PC-9 (cell line): ENCODE measurements around the gene PPM1N.

Source experiments
- CTCF ChIP-seq: fragments of 200-600 bp; sonication (generic); conservative IDR thresholded peaks from 2 replicates; pipeline ENCODE4 v1.6.1; 2017; ENCODE audit warnings: mixed run types, antibody characterized with exemption, mild to moderate bottlenecking, moderate library complexity
- EZH2 ChIP-seq: fragments of 200-600 bp; sonication (generic); IDR thresholded peaks from 2 replicates; pipeline ENCODE4 v1.8.0; 2017; ENCODE audit warnings: antibody characterized with exemption, low read depth

- TF ChIP-seq CTCF (no peak), EZH2 (no peak)
Measured at GRCh38 chr19:45471931-45472562, 26.2 kb upstream of the PPM1N start.
